VCaP (cell line): ENCODE data around the gene PRPSAP1.

Experiments used
- H3K27ac ChIP-seq: fragments of 450-650 bp; 2 replicates; pipeline ENCODE4 v1.5.1; 2017
- CTCF ChIP-seq: fragments of 450-650 bp; conservative IDR thresholded peaks from 2 replicates; pipeline ENCODE4 v1.5.1; 2017; ENCODE audit warnings: mild to moderate bottlenecking, moderate library complexity

PRPSAP1 gene

GRCh38 chr17:76381633-76382350, 28.1 kb upstream of the PRPSAP1 start:
- no peak overlapping the region; the same call in 1 of the 2 replicates for H3K27ac ChIP-seq
- TF ChIP-seq CTCF: no peak

GRCh38 chr17:76379646-76380376, 26.1 kb upstream of the PRPSAP1 start:
- H3K27ac ChIP-seq: peak overlapping the region; percentile 76
- TF ChIP-seq CTCF: no peak

- TF ChIP-seq CTCF: no peak
- H3K27ac ChIP-seq: peak overlapping the region; percentile 76
Measured at GRCh38 chr17:76379275-76379641, 25.5 kb upstream of the PRPSAP1 start.

- no peak for TF ChIP-seq CTCF
- peak overlapping the region; percentile 76 for H3K27ac ChIP-seq
Measured at GRCh38 chr17:76378548-76379274, 25.0 kb upstream of the PRPSAP1 start.

- TF ChIP-seq CTCF: no peak
- H3K27ac ChIP-seq: peak overlapping the region; percentile 8; the same call in 1 of the 2 replicates
Measured at GRCh38 chr17:76376318-76377133, 22.8 kb upstream of the PRPSAP1 start.

GRCh38 chr17:76371656-76372628, 18.2 kb upstream of the PRPSAP1 start:
- TF ChIP-seq CTCF: no peak
- no peak overlapping the region for H3K27ac ChIP-seq
